HG03521 (cell line): ENCODE measurements around the gene GIMAP8.

Experiments
- ATAC-seq: cut with Tn5 transposase; IDR thresholded peaks from one replicate; pipeline ENCODE4 v1.9.1; 2021; ENCODE audit warnings: mild to moderate bottlenecking, moderate library complexity; ENCODE audit not compliant: unreplicated experiment

Gene GIMAP8

GRCh38 chr7:150410680-150411346 is 39.6 kb upstream of the GIMAP8 start:
- ATAC-seq: no peak

- ATAC-seq: no peak
These were observed 38.8 kb upstream of the GIMAP8 start for GRCh38 chr7:150411606-150412005.

- no peak for ATAC-seq
These were observed 38.4 kb upstream of the GIMAP8 start for GRCh38 chr7:150412016-150412415.

- no peak for ATAC-seq
These were observed 37.6 kb upstream of the GIMAP8 start for GRCh38 chr7:150412518-150413488.

GRCh38 chr7:150413640-150414081 is 36.8 kb upstream of the GIMAP8 start:
- ATAC-seq: no peak

- no peak for ATAC-seq
These were observed 35.0 kb upstream of the GIMAP8 start for GRCh38 chr7:150415161-150416153.

GRCh38 chr7:150417239-150417638 is 33.2 kb upstream of the GIMAP8 start:
- ATAC-seq: no peak

GRCh38 chr7:150417863-150418262 is 32.6 kb upstream of the GIMAP8 start:
- no peak for ATAC-seq

- ATAC-seq: no peak
These were observed 30.2 kb upstream of the GIMAP8 start for GRCh38 chr7:150420242-150420641.

GRCh38 chr7:150420987-150421674 is 29.3 kb upstream of the GIMAP8 start:
- peak; percentile 80 for ATAC-seq

- ATAC-seq: no peak
These were observed 28.6 kb upstream of the GIMAP8 start for GRCh38 chr7:150421831-150422230.

GRCh38 chr7:150425670-150426069 is 24.8 kb upstream of the GIMAP8 start:
- no peak for ATAC-seq

- ATAC-seq: no peak
These were observed 21.6 kb upstream of the GIMAP8 start for GRCh38 chr7:150428671-150429451.

- no peak for ATAC-seq
These were observed 20.7 kb upstream of the GIMAP8 start for GRCh38 chr7:150429699-150430098.

GRCh38 chr7:150430465-150431085 is 19.9 kb upstream of the GIMAP8 start:
- no peak for ATAC-seq

GRCh38 chr7:150431839-150432658 is 18.4 kb upstream of the GIMAP8 start:
- ATAC-seq: no peak

GRCh38 chr7:150432915-150433892 is 17.2 kb upstream of the GIMAP8 start:
- no peak for ATAC-seq
